HepG2 (cell line): Measurements from ENCODE around the gene PKLR. TPM values are rescaled to one million over a fixed set of nuclear protein-coding genes. Genes with fewer than 3 reads are reported as not detected.

Experiments
- ASH2L ChIP-seq: fragments of 300-600, 200-600 bp; sonication (generic); IDR thresholded peaks from 2 replicates; pipeline ENCODE4 v1.7.0; 2017; ENCODE audit warnings: low read depth, mild to moderate bottlenecking, moderate library complexity, mixed read lengths, low read length; ENCODE audit not compliant: insufficient read length
- ATF5 ChIP-seq: sonication (generic); formaldehyde crosslinking; IDR thresholded peaks from 2 replicates; pipeline ENCODE4 v1.4.0; 2020; ENCODE audit warnings: mild to moderate bottlenecking, low read depth, missing genetic modification reagents
- HDAC2 ChIP-seq: sonication (generic); formaldehyde crosslinking; IDR thresholded peaks from 2 replicates; pipeline ENCODE4 v1.4.0; 2020; ENCODE audit warnings: missing genetic modification reagents
- NAIF1 ChIP-seq: sonication (generic); formaldehyde crosslinking; IDR thresholded peaks from 2 replicates; pipeline ENCODE4 v1.5.0; 2020; ENCODE audit warnings: mild to moderate bottlenecking, missing genetic modification reagents, borderline replicate concordance
- NFE2L2 ChIP-seq: fragments of 150-350 bp; IDR thresholded peaks from 2 replicates; pipeline ENCODE4 v1.6.1; 2014; ENCODE audit warnings: low read length
- NR2C2 ChIP-seq: sonication (generic); formaldehyde crosslinking; IDR thresholded peaks from 2 replicates; pipeline ENCODE4 v1.4.0; 2020; ENCODE audit warnings: missing genetic modification reagents, mild to moderate bottlenecking, moderate library complexity, borderline replicate concordance
- ZBTB40 ChIP-seq, 2 experiments: fragments of 450-650 bp in 1 of 2; sonication (generic) in 1 of 2; formaldehyde crosslinking in 1 of 2; IDR thresholded peaks; 2 replicates each; pipeline versions ENCODE4 v1.6.1 to v1.8.0; 2016 to 2022; ENCODE audit warnings: antibody characterized with exemption in 1 of 2, mild to moderate bottlenecking in 1 of 2, missing genetic modification reagents in 1 of 2
- ZNF20 ChIP-seq: sonication (generic); formaldehyde crosslinking; IDR thresholded peaks from 2 replicates; pipeline ENCODE4 v1.4.0; 2020; ENCODE audit warnings: mild to moderate bottlenecking, moderate library complexity, missing genetic modification reagents
- ZNF205 ChIP-seq: IDR thresholded peaks from 2 replicates; pipeline ENCODE4 v1.6.1; 2018; ENCODE audit warnings: missing biosample characterization, missing genetic modification reagents
- ZNF260 ChIP-seq: sonication (generic); formaldehyde crosslinking; IDR thresholded peaks from 2 replicates; pipeline ENCODE4 v1.4.0; 2020; ENCODE audit warnings: missing genetic modification reagents, low read depth, mild to moderate bottlenecking, borderline replicate concordance
- ZNF326 ChIP-seq: sonication (generic); formaldehyde crosslinking; IDR thresholded peaks from 2 replicates; pipeline ENCODE4 v1.4.0; 2020; ENCODE audit warnings: missing genetic modification reagents, borderline replicate concordance
- ZNF343 ChIP-seq: sonication (generic); formaldehyde crosslinking; IDR thresholded peaks from 2 replicates; pipeline ENCODE4 v1.4.0; 2020; ENCODE audit warnings: mild to moderate bottlenecking, missing genetic modification reagents
- ZNF350 ChIP-seq: sonication (generic); formaldehyde crosslinking; IDR thresholded peaks from 2 replicates; pipeline ENCODE4 v1.4.0; 2020; ENCODE audit warnings: mild to moderate bottlenecking, low read depth, missing genetic modification reagents, borderline replicate concordance
- ZNF382 ChIP-seq: sonication (generic); formaldehyde crosslinking; IDR thresholded peaks from 2 replicates; pipeline ENCODE4 v1.5.0; 2020; ENCODE audit warnings: missing genetic modification reagents, mild to moderate bottlenecking, borderline replicate concordance
- ZNF484 ChIP-seq: sonication (generic); formaldehyde crosslinking; IDR thresholded peaks from 2 replicates; pipeline ENCODE4 v1.5.1; 2020; ENCODE audit warnings: mild to moderate bottlenecking, low read depth, missing genetic modification reagents, borderline replicate concordance
- ZNF543 ChIP-seq: sonication (generic); formaldehyde crosslinking; IDR thresholded peaks from 2 replicates; pipeline ENCODE4 v1.4.0; 2020; ENCODE audit warnings: mild to moderate bottlenecking, missing genetic modification reagents
- ZNF746 ChIP-seq: sonication (generic); formaldehyde crosslinking; IDR thresholded peaks from 2 replicates; pipeline ENCODE4 v1.8.0; 2022; ENCODE audit warnings: mild to moderate bottlenecking, missing genetic modification reagents
- ZNF749 ChIP-seq: sonication (generic); formaldehyde crosslinking; IDR thresholded peaks from 2 replicates; pipeline ENCODE4 v1.8.0; 2022; ENCODE audit warnings: mild to moderate bottlenecking, missing genetic modification reagents, moderate library complexity, borderline replicate concordance
- ZSCAN21 ChIP-seq: sonication (generic); formaldehyde crosslinking; IDR thresholded peaks from 2 replicates; pipeline ENCODE4 v1.8.0; 2022; ENCODE audit warnings: mild to moderate bottlenecking, missing genetic modification reagents, moderate library complexity, borderline replicate concordance
- polyA plus RNA-seq, 8 experiments: library from polyadenylated mRNA; depleted of rRNA in 3 of 8; stranded (reverse) in 7 of 8; unstranded in 1 of 8; fragments of >200 nt; fragmentation: Illumina TruSeq in 4 of 8; extraction: Trizol in 4 of 8; gene quantifications; 2 replicates each; pipeline versions ENCODE4 v1.2.1 to v1.2.3, GENCODE V29; 2011 to 2016; ENCODE audit warnings: low read depth in 4 of 8, missing spikeins in 1 of 8, mixed read lengths in 1 of 8; ENCODE audit not compliant: insufficient read depth in 1 of 8
- total RNA-seq, 5 experiments: library from RNA; depleted of rRNA; stranded (reverse); fragments of >200 nt; fragmentation: Illumina TruSeq; extraction: Trizol; gene quantifications; 2 replicates each; pipeline ENCODE4 v1.2.3, GENCODE V29; 2016; ENCODE audit warnings: low read depth in 1 of 5

The PKLR gene
- total and polyA plus RNA-seq, 2 of the 13 experiments (the other 11 are each of a cell fraction or from before 2014, with no cell fraction given), result 10.3 to 29.3 TPM

DNA sequence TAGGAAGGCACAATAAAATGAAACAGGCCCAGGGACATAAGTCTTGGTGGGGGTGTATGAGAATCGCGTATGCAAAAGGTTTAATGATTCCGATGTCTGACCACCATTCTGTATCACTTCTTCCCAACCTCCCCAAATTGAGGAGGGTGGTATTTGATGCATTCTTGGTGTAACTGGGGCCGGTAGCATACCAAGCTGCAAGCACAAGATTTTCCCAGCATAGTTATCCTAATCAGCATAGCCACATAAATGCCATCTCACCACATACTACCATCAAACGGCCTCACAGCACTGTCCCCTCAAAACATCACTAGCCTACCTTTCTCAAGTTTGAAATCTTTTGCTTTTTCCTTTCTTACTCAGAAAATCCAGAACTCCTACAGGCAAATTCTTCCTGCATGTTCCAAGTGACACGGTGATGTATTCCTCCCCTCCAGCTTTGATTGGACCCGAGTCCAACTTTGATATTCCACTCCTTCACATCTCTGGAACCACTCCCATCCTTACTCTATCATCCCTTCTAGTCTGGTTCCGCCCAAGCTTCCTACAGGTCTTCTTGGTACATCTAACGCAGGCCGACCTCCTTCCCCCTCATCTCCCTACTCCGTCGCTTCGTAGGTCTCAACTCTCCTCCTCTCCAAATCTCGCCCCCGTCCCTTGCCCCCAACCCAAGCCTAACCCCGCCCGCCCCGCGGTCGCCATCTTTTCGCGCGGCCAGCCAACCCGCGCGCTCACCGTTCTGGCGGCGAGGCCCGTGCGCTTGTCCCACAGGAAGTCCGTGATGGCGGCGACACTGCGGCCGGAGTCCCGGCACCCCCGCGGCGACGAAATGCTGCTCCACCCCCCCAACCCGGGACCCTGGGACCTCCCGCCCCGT is 28.5 kb downstream of the PKLR start (continued):
- no peak for TF ChIP-seq ZBTB40 (IDR thresholded peaks at IDR 0.05)
- TF ChIP-seq ZBTB40 (CRISPR knock-in tag; IDR thresholded peaks at IDR 0.05), result peak; percentile 13; the same call in 1 of the 2 replicates
- no peak for TF ChIP-seq ZNF484 (CRISPR knock-in tag)
- no peak for TF ChIP-seq ZNF543 (CRISPR knock-in tag)
- no peak for TF ChIP-seq ZNF746 (CRISPR knock-in tag)
- TF ChIP-seq ZNF749 (CRISPR knock-in tag), result no peak
- no peak for TF ChIP-seq ZNF20 (CRISPR knock-in tag)
- no peak for TF ChIP-seq ZNF260 (CRISPR knock-in tag)
- TF ChIP-seq NR2C2, result no peak
- no peak for TF ChIP-seq NFE2L2
- TF ChIP-seq ZNF343 (CRISPR knock-in tag), result no peak
- no peak for TF ChIP-seq ZSCAN21
- TF ChIP-seq ATF5 (CRISPR knock-in tag), result no peak
- TF ChIP-seq ZNF326 (CRISPR knock-in tag), result no peak
- no peak for TF ChIP-seq ZNF350 (CRISPR knock-in tag)
- TF ChIP-seq ZNF205, result no peak
- no peak for TF ChIP-seq HDAC2
- TF ChIP-seq ZNF382 (CRISPR knock-in tag), result no peak
- TF ChIP-seq NAIF1 (CRISPR knock-in tag), result no peak
- TF ChIP-seq ASH2L, result peak; percentile 82
